ENCODE results near the gene TRPV2.

The TRPV2 gene

DNA sequence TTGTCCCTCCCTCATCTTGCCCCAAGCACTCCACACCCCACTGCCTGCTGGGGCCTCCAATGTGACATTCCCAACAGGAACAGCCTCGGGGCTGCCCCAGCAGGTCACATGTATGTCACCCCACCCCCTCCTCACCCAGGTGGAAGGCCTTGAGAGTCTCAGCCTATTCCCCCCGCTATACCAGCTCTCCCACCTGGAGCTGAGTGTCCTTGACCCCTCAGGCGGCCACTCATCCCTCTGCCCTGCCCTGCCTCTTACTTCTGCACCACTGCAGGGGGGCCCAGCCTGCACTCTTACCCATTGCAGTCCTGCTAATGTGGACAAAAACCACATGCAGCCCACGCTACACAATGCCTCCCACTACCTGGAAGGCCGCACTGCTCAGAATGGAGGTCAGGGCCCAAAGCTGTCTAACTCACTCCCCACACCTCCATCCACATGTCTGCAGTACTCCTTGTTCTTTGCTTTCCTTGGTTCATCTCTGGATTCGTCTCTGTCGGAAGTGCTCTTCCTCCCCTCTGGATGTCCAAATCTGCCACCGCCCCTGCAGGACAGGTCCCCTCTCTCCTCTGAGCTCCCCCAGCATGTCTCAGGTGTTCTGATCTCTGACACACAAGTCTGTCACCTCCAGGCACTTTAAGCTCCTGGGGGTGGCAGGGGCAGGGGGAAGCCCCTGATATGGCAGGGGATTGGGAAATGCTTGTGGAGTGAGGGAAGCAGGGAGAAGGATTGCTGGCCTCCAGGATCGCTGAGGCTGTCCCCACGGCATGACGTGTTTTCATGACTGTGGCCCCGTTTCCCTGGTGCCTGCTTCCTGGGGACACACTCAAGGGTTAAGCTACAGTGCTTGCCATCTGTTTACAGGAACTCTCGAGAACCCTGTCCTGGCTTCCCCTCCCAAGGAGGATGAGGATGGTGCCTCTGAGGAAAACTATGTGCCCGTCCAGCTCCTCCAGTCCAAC is 20.8 kb downstream of the TRPV2 start:
- TF ChIP-seq ZFX (IDR thresholded peaks at IDR 0.05): no peak
- TF ChIP-seq, protein P1, sequence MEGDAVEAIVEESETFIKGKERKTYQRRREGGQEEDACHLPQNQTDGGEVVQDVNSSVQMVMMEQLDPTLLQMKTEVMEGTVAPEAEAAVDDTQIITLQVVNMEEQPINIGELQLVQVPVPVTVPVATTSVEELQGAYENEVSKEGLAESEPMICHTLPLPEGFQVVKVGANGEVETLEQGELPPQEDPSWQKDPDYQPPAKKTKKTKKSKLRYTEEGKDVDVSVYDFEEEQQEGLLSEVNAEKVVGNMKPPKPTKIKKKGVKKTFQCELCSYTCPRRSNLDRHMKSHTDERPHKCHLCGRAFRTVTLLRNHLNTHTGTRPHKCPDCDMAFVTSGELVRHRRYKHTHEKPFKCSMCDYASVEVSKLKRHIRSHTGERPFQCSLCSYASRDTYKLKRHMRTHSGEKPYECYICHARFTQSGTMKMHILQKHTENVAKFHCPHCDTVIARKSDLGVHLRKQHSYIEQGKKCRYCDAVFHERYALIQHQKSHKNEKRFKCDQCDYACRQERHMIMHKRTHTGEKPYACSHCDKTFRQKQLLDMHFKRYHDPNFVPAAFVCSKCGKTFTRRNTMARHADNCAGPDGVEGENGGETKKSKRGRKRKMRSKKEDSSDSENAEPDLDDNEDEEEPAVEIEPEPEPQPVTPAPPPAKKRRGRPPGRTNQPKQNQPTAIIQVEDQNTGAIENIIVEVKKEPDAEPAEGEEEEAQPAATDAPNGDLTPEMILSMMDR (conservative IDR thresholded peaks at IDR 0.05): no peak
- no peak overlapping the region for H3K27ac ChIP-seq

DNA sequence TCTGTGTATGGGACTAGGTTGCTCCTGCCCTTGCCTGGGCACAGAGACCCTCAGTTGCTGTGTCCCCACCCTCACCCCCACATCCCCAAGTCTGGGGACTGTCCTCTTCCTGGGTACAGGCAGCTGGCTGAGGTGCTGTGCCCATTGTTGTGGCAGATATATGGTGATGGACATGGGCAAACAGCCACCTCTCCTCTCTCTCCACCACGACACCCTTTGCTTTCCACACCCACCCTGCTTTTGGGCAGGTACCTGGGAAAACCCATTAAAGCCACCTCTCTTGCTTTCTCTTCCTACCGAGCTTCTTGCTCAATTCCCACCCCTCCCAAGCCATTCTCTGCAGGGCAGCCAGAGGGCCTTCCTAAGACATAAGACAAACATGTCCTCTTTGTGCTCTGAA is 21.7 kb downstream of the TRPV2 start:
- no peak for TF ChIP-seq ZFX (IDR thresholded peaks at IDR 0.05)
- TF ChIP-seq, protein P1 (conservative IDR thresholded peaks at IDR 0.05): no peak
- H3K27ac ChIP-seq: no peak overlapping the region; the same call in 1 of the 2 replicates

DNA sequence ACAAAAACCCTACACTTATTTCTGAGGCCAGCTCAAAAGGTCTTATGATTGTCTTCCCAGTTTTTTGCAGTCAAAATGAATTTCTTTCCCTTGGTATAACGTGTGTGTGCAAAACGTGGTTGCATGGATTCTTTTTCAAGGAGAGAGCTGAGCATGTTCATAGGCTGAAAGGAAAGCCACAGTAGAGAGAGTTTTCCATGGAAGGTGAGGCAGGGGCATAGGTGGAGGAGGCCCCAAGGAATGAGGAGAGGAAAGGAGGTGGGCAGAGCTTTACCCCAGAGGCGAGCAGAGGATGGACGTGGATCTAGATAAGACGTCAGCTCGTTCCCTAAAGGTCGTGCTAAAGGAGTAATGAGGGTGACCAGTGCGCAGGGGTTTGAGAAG is 22.8 kb downstream of the TRPV2 start:
- TF ChIP-seq ZFX (IDR thresholded peaks at IDR 0.05): no peak
- peak overlapping the region; percentile 99 for H3K27ac ChIP-seq

DNA sequence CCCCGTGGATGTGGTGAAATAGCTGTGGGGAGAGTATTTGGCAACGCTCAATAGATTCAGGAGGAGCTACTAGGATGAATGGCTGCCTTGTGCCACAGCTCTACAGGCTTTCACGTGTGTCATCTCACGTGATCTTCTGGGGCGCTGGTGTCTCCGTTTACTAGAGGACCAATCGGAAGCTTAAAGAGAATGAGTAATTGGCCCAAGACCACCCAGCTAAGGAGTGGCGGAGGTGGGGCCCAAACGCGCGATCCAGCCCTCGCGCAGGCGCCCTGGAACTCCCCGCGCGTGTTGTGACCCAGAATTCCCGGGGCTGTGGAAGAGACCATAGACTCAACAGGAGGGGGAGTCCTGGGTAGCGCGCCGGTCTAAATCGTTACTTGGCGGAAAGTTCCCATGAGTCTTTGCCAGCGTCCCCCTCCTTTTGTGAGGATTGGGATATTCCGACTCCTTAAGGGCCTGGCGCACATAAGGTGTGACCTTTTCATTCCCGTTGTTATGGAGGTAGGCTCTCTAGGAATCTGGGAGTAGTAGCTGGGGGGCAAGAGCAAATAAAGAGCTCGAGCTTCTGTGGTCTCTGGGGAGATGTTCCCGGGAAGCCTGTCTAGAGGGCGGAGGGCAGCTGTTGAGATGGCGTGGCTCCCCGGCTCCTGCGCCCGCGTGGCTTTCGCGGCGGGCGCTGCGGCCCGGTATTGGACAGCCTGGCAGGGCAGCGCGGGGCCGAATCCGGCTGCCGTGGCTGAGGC is 23.4 kb downstream of the TRPV2 start:
- peak overlapping the region; percentile 99 for H3K27ac ChIP-seq
- TF ChIP-seq ZFX (IDR thresholded peaks at IDR 0.05): peak; percentile 80; the same call in 1 of the 2 replicates
- TF ChIP-seq, protein P1 (conservative IDR thresholded peaks at IDR 0.05): no peak

DNA sequence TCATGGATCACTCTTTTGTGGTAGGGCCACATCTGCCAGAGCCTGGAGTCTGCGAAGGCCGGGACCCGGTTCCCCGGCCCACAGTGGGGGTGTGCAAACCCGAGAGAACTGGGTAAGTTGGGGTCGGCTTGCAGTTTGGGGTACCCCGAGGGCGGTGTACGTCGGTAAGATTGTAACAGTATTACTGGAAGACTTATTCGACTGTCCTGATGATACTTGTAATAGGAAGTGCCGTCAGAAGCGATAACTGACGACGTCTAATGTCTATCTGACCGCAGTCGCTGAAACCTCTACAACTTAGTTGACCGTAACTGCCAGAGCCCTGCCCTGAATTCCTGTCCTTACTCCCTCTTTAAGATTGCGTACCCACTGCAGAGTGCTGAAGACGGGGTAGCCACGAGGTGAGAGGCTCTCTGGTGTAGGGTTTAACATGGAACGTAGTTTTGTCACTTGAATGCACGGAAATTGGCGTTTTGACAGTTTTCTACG is 24.0 kb downstream of the TRPV2 start:
- H3K27ac ChIP-seq: peak overlapping the region; percentile 99
- TF ChIP-seq, protein P1 (conservative IDR thresholded peaks at IDR 0.05): no peak
- 0 out of 2 replicates have a peak, but pooled peaks have one; percentile 20 for TF ChIP-seq ZFX (IDR thresholded peaks at IDR 0.05)

DNA sequence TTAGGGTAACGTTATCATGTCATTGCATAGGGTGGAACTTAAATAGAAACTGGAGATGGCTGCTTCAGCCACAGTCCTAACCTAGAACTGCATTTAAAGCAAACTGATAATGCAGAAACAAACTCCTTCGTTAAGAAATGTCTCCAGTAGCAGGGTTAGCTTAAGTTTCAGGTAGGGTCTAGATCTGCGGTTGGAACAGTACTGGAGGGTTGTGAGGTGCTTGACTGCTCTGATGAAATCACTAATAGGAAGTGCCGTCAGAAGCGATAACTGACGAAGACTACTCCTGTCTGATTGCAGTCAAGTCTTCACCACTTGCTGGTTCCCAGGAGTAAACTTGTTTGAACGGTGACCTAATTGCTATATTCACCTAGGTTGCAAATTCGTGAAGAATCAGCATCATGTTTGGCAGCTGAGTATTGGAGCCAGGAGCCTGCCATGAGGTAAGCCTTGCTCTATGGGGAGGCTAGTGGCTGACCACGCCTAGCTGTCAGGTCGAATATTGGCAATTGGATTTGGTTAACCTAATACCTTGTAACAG is 24.5 kb downstream of the TRPV2 start:
- TF ChIP-seq, protein P1 (conservative IDR thresholded peaks at IDR 0.05): no peak
- TF ChIP-seq ZFX (IDR thresholded peaks at IDR 0.05): no peak
- peak overlapping the region; percentile 99 for H3K27ac ChIP-seq

DNA sequence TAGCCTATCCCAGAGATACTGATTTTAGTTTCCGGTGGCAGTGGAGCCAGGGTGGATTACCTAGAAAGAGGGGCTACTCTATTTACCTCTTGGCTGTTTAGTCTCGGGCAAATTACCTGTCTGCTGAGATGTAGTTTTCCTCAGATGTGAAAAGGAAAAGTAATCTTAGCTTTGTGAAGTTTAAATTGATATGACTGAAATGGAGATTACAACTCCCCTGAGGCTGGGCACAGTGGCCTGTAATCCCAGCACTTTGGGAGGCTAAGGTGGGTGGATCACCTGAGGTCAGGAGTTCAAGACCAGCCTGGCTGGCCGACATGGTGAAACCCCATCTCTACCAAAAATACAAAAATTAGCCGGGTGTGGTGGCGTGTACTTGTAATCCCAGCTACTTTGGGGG is 25.0 kb downstream of the TRPV2 start:
- peak overlapping the region; percentile 99 for H3K27ac ChIP-seq

All from C4-2B (cell line).